Choroid plexus epithelial cell (primary cell): ENCODE results near the gene RAVER1.

Experiments used
- DNase-seq: peaks from one replicate; pipeline ENCODE4 v3.0.0-alpha.2; 2010; ENCODE audit warnings: low read depth
- H3K4me3 ChIP-seq: 2 replicates; pipeline ENCODE4 v1.5.1; 2011; ENCODE audit warnings: low read depth, mild to moderate bottlenecking, control low read depth, low read length, moderate library complexity
- CTCF ChIP-seq: conservative IDR thresholded peaks from 2 replicates; pipeline ENCODE4 v1.5.1; 2011; ENCODE audit warnings: low read depth, mild to moderate bottlenecking, control low read depth, inconsistent platforms, low read length, moderate library complexity

RAVER1 gene

DNA sequence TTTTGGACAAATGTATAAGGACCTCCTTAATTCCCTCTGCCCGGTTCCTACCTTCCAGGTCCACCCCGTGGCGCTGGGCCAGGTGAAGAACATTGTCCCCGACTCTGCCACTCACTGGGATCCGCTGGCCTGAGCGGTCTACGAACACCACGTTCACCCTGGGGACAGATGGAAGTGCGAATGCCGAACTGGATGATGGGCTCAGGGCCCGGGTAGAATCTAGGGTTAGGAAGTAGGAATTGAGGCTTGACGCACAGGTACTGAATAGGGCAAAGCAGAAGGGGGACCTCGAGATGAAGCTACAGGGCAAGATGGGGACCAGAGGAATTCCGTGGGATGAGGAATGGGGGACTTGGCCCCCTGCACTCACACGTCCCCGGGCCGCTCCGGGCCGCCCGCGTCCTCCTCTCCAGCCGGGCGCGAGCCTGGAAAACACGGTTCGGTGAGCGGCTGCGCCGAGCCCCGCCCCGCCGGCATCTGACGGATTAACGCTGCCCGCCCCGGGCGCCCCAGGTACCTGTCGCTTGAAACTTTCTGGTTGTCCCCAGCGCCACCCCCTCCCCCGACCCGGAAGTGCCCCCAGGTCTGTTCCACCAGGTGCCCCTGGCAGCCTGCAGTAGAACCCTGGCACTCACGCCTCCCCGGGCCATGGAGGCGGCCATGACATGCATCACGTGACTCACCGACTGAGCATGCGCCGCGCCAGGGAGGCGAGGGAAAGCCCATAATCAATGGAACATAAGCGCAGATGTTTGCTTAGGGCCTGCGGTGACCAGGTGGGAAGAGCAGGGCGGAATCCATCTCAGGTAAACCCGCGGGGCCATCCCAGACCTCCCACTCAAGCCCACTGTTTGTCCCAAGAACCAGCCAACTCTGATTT lies 17.8 kb downstream of the RAVER1 start, which contains the start of gene FDX2:
FDX2 (minus strand) TSS at position 681 of the 880 bp plus-strand sequence; CDS start at position 662, 19 bp downstream.
- peak; percentile 80 for DNase-seq
- H3K4me3 ChIP-seq = peak within 1 kb of the TSS; percentile 86
- no peak for TF ChIP-seq CTCF

DNA sequence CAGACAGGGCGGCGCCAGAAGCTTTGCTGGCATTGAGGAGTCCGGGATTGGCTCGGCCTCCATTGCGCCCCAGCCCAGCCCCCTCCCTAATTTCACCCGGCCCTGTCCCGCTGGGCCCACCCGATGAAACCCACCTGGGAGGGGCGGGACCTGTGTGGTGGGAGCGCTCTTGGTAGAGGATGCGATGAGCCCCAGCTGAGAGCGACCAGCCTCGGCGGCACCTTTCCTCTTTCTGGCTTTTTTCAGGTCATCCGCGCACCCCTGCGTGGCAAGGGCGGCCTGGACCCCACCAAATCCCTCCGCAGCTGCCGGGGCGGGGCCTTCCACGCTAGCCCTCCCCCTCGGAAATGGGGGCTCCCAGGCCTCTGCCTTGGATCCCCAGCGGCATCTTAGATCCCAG lies 23.9 kb downstream of the RAVER1 start, which contains the start of gene ZGLP1:
ZGLP1 (minus strand) TSS at position 393 of the 400 bp plus-strand sequence.
- no peak for TF ChIP-seq CTCF
- no peak for DNase-seq

DNA sequence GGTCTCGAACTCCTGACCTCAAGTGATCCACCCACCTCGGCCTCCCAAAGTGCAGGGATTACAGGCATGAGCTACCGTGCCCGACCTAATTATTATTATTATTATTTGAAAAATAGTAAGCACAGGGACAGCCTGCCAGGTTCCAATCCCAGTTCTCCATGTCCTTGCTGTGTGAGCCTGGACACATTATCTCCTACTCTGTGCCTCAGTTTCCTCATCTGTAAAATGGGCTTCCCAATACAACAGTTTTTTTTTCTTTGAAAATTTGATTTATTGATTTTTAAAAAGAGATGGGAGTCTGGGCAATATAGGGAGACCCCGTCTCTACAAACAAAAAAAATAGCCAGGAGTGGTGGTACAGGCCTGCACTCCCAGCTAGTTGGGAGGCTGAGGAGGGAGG lies 27.0 kb downstream of the RAVER1 start:
- TF ChIP-seq CTCF = no peak
- no peak for DNase-seq
- H3K4me3 ChIP-seq = no peak overlapping the region

More for the DNA sequence above, 23.9 kb downstream of the RAVER1 start, which contains the start of gene ZGLP1:
- H3K4me3 ChIP-seq = no peak within 1 kb of the TSS

DNA sequence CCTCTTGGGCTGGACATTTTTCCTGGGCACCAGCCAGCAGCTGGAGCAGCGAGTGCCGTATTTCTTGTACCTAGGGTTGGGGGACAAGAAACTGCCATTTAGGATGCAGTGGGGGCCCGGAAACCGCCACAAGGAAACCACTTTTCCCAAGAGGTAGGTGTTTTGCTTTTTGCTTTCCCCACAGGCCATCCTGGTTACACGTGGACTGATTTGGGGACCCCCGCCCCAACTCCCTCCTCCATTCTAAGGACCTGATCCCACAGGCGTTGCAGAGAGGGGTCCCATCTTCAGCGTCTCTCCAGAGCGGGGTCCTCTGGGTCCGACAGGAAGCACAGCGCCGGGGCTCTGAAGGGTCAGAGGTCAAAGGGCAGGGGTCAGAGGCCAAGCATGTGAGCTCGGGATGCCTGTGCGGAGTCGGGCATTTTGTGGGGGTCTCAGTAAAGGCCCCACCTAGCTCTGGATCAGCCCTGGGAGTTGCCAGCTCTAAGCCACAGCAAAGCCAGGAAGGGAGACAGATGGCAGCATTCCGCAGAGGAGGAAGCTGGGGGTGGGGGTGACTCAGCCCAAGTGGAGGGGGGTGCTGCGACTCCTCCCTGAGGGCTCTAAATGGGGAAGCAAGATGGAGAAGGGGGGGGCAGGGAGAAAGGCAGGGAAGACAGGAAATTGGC lies 28.1 kb downstream of the RAVER1 start:
- no peak overlapping the region for H3K4me3 ChIP-seq
- no peak for TF ChIP-seq CTCF
- no peak for DNase-seq

GRCh38 chr19:10299545-10300458 lies 33.5 kb downstream of the RAVER1 start:
- no peak for TF ChIP-seq CTCF
- DNase-seq = no peak
- H3K4me3 ChIP-seq = no peak overlapping the region

- H3K4me3 ChIP-seq = peak overlapping the region; percentile 36
- TF ChIP-seq CTCF = no peak
- no peak for DNase-seq
Measured at GRCh38 chr19:10295847-10296591, 37.3 kb downstream of the RAVER1 start.
